Loucy (cell line): ENCODE measurements around the gene NAA11.

Source experiments
- H2AFZ ChIP-seq: fragments of 200-600 bp; sonication (generic); 2 replicates; pipeline ENCODE4 v1.6.0; 2016; ENCODE audit warnings: antibody characterized with exemption, mild to moderate bottlenecking, low read length, moderate library complexity
- H3F3A ChIP-seq: fragments of 200-600 bp; 2 replicates; pipeline ENCODE4 v1.6.0; 2016; ENCODE audit warnings: antibody characterized with exemption, low read depth, mild to moderate bottlenecking
- H3K27me3 ChIP-seq: fragments of 200-600 bp; sonication (generic); 2 replicates; pipeline ENCODE4 v1.6.1; 2014; ENCODE audit warnings: low read length, mild to moderate bottlenecking; ENCODE audit not compliant: insufficient read depth, poor library complexity, severe bottlenecking
- H3K36me3 ChIP-seq: fragments of 200-600 bp; sonication (generic); 2 replicates; pipeline ENCODE4 v1.6.1; 2016; ENCODE audit warnings: low read length; ENCODE audit not compliant: insufficient read depth
- H3K4me1 ChIP-seq: fragments of 200-600 bp; sonication (generic); 2 replicates; pipeline ENCODE4 v1.5.1; 2014; ENCODE audit warnings: low read length, mild to moderate bottlenecking; ENCODE audit not compliant: insufficient read depth, poor library complexity, severe bottlenecking
- H3K4me2 ChIP-seq: fragments of 200-600 bp; sonication (generic); 2 replicates; pipeline ENCODE4 v1.6.0; 2014; ENCODE audit warnings: antibody characterized with exemption, low read length, low read depth, mild to moderate bottlenecking; ENCODE audit not compliant: poor library complexity, severe bottlenecking
- H3K4me3 ChIP-seq: fragments of 200-600 bp; sonication (generic); 2 replicates; pipeline ENCODE4 v1.5.1; 2014; ENCODE audit warnings: low read length, mild to moderate bottlenecking, mixed read lengths; ENCODE audit not compliant: poor library complexity, severe bottlenecking
- H3K79me2 ChIP-seq: fragments of 200-600 bp; sonication (generic); 2 replicates; pipeline ENCODE4 v1.6.1; 2014; ENCODE audit warnings: low read length; ENCODE audit not compliant: insufficient read depth
- H3K9ac ChIP-seq: fragments of 200-600 bp; sonication (generic); 2 replicates; pipeline ENCODE4 v1.6.0; 2014; ENCODE audit warnings: mild to moderate bottlenecking, low read depth, low read length, moderate library complexity; ENCODE audit not compliant: poor library complexity, severe bottlenecking
- H3K9me2 ChIP-seq: fragments of 200-600 bp; sonication (generic); replicated peaks from 2 replicates; pipeline ENCODE4 v1.6.1; 2016; ENCODE audit warnings: low read depth, low read length, mixed read lengths
- H3K9me3 ChIP-seq: fragments of 200-600 bp; sonication (generic); 2 replicates; pipeline ENCODE4 v1.6.1; 2014; ENCODE audit warnings: mild to moderate bottlenecking, antibody characterized with exemption, low read length, low read depth; ENCODE audit not compliant: insufficient read depth
- H4K20me1 ChIP-seq: fragments of 200-600 bp; sonication (generic); 2 replicates; pipeline ENCODE4 v1.6.0; 2014; ENCODE audit warnings: antibody characterized with exemption, low read length, mild to moderate bottlenecking; ENCODE audit not compliant: insufficient read depth, poor library complexity, severe bottlenecking
- EZH2phosphoT487 ChIP-seq: fragments of 200-600 bp; IDR thresholded peaks from 2 replicates; pipeline ENCODE4 v1.6.1; 2018; ENCODE audit warnings: antibody characterized with exemption, mild to moderate bottlenecking, moderate library complexity, borderline replicate concordance
- TF ChIP-seq, protein P1 (sequence below): fragments of 200-600 bp; sonication (generic); conservative IDR thresholded peaks from 2 replicates; pipeline ENCODE4 v1.5.1; 2014; ENCODE audit warnings: mild to moderate bottlenecking, antibody characterized with exemption, low read length

Gene NAA11

DNA sequence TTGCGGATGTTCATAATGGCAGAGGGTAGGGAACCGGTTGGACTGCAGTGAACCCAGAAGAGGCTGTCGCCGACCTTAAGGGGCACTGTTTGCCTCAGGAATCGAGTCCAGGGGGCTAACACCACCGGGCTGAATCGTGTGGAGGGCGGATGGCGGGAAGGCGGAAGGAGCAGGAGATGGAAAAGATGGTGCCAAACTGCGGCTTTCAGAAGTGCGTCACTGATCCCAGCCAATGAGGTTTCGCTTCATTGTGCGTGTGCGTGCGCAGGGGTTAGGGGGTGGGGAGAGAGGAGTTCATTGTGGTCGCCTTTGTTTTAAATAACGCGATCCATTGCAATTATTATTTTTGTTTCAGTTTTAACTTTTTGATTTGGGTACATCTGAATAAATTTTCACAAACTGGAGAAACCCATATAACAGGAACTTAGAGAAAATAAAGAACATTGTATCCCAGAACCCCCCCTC lies at the start of gene NAA11:
TSS of gene NAA11 (minus strand) at position 198 of the 465 bp plus-strand sequence. CDS start at position 14, 184 bp downstream.
- TF ChIP-seq, protein P1, sequence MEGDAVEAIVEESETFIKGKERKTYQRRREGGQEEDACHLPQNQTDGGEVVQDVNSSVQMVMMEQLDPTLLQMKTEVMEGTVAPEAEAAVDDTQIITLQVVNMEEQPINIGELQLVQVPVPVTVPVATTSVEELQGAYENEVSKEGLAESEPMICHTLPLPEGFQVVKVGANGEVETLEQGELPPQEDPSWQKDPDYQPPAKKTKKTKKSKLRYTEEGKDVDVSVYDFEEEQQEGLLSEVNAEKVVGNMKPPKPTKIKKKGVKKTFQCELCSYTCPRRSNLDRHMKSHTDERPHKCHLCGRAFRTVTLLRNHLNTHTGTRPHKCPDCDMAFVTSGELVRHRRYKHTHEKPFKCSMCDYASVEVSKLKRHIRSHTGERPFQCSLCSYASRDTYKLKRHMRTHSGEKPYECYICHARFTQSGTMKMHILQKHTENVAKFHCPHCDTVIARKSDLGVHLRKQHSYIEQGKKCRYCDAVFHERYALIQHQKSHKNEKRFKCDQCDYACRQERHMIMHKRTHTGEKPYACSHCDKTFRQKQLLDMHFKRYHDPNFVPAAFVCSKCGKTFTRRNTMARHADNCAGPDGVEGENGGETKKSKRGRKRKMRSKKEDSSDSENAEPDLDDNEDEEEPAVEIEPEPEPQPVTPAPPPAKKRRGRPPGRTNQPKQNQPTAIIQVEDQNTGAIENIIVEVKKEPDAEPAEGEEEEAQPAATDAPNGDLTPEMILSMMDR = no peak
- no peak for TF ChIP-seq EZH2phosphoT487
- H3K4me2 ChIP-seq = no peak within 1 kb of the TSS
- H3K79me2 ChIP-seq = no peaks in the 10 kb centered on the region
- no peaks in the 10 kb centered on the region for H3K9me2 ChIP-seq
- H3K4me1 ChIP-seq = peaks cover 8% of the 10 kb centered on the region
- no peaks in the 10 kb centered on the region for H4K20me1 ChIP-seq
- H3K4me3 ChIP-seq = no peak within 1 kb of the TSS
- H3K27me3 ChIP-seq = no peaks in the 10 kb centered on the region
- no peak within 1 kb of the TSS for H3K9ac ChIP-seq
- no peaks in the 10 kb centered on the region for H3K9me3 ChIP-seq
- no peaks in the 10 kb centered on the region for H3F3A ChIP-seq
- no peaks in the 10 kb centered on the region for H3K36me3 ChIP-seq
- H2AFZ ChIP-seq = no peak within 1 kb of the TSS

DNA sequence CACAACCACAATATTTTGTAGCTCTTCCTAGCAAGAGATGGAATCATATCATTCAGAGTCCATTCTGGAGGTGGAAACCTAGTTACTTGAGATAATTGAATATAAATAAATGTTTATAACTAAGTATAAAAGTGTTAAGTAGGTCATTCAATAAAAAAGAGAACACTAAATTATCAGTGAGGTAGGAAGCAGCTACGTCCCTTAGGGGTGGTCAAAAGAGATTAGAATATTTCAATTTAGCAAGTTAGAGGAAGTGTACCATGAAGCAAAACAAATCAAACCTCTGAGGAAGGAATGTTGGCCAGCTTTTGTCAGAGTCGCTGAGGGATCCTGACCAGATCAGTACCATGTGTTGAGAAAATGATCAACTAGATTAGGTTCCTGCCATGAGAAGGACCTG lies 44.2 kb upstream of the NAA11 start:
- Histone ChIP-seq H3K9me3 (no peaks in the 10 kb centered on the region), H3K4me1 (no peaks in the 10 kb centered on the region), H3K9ac (no peak overlapping the region), H3K79me2 (no peaks in the 10 kb centered on the region), H4K20me1 (no peaks in the 10 kb centered on the region), H3K27me3 (no peaks in the 10 kb centered on the region), H2AFZ (no peak overlapping the region), H3K36me3 (no peaks in the 10 kb centered on the region), H3K4me3 (no peak overlapping the region), H3K4me2 (no peak overlapping the region), H3K9me2 (no peaks in the 10 kb centered on the region), H3F3A (no peaks in the 10 kb centered on the region)
- TF ChIP-seq, protein P1 = no peak
- no peak for TF ChIP-seq EZH2phosphoT487

DNA sequence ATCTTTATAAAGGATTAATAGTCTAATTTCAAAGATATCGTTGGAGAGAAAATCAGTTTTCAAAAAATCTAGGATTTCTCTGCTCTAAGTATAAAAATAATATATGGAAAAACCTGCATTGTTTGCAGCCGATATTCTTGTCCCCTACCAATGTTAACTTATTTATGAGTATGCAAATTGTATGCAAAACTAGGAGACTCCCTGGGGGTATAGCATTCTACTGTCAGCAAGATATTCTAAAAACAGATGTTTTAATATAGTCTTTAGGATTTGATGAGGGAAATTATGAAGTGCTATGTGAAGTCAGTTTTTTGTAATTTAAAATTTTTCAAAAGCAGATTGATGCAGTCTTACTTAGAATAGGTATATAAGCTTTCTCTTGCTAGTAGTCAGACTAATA lies 41.2 kb upstream of the NAA11 start:
- Histone ChIP-seq H3K9ac (no peak overlapping the region), H3K4me3 (no peak overlapping the region), H3K9me2 (no peaks in the 10 kb centered on the region), H2AFZ (no peak overlapping the region), H3K4me2 (no peak overlapping the region), H3K4me1 (no peaks in the 10 kb centered on the region), H3K27me3 (no peaks in the 10 kb centered on the region), H3F3A (no peaks in the 10 kb centered on the region), H3K79me2 (no peaks in the 10 kb centered on the region), H3K9me3 (no peaks in the 10 kb centered on the region), H3K36me3 (no peaks in the 10 kb centered on the region), H4K20me1 (no peaks in the 10 kb centered on the region)
- no peak for TF ChIP-seq EZH2phosphoT487
- TF ChIP-seq, protein P1 = no peak
